DMS 273 (cell line): ENCODE measurements around the gene HEMGN.

Experiments
- DNase-seq: peaks from one replicate; lab custom pipeline; 2025; ENCODE audit not compliant: unreplicated experiment; lab: John Stamatoyannopoulos, UW

Gene HEMGN

DNA sequence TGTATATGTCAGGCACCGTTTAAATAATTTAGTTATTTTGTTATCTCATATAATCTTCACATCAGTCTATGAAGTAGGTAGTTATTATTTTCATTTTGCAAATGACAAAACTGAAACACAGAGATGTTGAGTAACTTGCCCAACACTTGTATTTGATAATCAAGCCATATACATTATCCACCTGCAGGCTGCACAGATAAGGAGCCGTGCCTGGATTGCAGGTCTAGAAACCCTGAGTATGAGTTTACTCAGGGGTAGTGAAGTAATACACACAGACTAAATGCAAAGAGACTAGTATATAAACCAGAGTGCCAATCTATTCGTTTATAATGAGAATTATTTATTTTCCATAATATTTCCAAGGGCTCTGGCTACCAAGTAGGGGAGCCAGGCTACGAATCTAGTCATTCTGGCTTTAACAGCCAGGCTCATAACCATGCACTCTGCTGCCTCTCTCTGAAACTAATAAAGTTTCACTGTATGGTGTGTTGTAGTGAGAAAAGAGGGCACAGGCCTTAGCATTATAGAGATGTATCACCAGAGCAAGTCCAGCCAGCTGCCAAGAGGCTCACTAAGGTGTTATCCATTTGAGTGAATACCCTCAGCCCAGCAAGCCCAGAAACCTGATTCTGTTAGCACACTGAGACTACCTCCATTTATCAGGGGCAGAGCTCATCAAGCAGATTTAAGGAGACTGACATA, 4.5 kb downstream of the HEMGN start:
- no peak for DNase-seq

GRCh38 chr9:97930972-97931371, 7.0 kb downstream of the HEMGN start:
- DNase-seq, result no peak

GRCh38 chr9:97928986-97929604, 8.9 kb downstream of the HEMGN start:
- no peak for DNase-seq

DNA sequence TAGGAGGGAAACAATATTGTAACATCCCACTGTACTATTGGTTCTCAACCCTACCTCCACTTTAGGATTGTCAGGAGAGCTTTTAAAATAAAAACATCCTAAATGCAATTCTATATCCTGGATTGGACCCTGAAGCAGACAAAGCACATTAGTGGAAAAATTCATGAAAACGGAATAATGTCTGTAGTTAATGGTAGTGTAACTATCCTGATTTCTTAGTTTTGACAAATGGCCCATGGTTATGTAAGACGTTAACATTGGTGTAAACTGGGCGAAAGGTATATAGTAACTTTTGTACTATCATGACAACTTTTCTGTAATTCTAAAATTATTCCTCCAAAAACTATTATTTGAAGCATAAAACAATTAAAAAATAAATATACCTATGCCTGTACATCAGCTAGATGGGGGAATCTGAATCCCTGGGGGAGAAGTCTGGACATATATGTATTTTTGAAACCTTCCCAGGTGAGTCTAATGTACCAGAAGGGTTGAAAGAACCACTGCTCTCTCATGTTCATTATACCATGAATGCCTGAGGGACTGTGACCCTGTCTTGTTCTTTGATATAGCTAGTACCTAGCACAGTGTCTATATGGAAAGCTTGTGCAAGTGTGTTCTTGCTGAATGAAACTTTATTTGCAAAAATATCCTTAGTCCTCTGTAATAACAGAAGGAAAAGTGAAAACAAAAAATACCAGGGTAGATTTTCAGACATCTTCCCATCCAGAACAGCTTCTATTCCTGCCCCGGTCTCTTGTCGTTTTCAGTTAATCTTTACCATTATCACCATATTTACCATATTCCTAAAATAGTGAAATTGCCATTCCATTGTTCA, 12.3 kb downstream of the HEMGN start:
- DNase-seq, result no peak

DNA sequence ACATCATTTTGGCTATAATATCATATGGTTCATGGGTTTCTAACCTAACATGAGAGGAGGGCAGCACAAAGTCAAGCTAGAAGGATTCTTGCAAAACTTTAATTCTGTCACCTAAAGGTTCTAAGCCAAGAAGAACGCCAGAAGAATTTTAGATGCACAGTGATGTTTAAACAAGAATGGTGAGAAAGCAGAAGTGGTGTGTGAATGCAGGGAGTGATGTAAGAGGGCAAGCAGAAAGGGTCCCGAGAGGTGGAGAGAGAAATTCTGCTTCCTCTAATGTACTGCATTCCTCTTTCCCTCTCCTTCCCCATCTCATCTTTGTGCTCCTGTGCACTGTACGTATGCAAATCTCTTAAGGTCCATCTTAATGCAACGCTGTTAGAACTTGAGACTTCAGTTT, 13.6 kb downstream of the HEMGN start:
- no peak for DNase-seq

- peak; percentile 87 for DNase-seq
These were observed 14.4 kb downstream of the HEMGN start for GRCh38 chr9:97923529-97924108.

DNA sequence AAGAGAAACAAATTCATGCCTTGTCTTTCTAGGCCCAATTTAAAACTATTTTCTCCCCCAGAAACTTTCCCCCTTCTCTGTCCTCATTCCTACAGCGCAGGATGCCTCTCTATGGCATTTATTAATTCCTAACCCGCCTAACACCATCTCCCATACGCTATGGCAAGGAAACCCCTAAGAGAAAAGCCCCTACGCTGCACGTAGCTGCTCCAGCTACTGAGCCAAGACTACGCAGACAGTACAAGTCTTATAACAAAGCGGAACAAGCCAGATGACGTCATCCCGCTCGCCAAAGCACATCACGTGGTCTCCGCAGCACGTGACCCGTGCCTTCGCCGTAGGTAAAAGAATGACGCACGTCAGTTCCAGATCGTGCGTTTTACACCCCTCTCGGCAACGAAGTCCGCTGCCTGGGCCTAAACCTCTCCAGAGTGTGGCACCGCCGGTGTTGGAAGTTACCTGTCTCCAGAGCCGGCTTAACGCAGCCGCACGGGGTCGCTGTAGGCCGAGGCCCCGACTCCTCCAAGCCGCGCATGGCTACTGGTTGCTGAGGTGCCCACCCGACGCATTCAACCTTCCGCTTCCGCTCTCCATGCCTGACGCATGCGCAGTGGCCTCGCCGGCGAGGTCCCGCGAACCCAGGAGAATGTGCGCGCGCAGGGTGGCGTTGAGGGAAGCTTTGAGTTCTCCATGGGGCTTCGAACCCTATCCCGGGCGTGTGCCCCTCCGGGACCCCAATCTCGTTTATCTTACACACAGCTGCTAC, 15.8 kb downstream of the HEMGN start, which contains the start of gene TRMO:
TRMO (minus strand) TSS at position 542 of the 766 bp plus-strand sequence; CDS start at position 535, 7 bp downstream.
- peak; percentile 99 for DNase-seq

DNA sequence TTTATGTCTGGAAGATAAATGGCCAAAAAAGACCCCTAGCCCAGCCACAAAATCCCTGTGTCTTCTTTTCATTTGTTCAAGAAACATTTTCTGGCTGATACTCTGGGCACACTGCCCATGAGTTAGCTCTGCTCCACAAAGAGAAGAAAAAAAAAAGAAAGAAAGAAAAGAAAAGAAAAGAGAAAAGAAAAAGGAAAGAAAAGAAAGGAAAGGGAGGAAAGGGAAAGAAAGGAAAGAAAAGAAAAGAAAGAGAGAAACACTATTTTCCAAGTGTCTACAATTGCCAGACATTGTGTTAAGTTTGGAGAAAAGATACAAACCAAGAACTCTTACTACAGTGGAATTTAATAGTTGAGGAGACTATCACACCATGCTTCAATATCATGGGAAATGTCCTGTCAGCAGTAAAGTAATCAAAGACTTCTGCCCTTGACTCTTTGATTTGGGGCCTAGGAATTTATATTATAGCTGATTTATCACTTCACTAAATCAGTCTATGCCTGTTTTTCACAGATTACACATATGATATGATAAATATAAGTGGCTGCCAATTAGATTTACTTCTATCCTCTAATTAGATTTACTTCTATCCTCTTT, 18.7 kb downstream of the HEMGN start:
- DNase-seq, result no peak

DNA sequence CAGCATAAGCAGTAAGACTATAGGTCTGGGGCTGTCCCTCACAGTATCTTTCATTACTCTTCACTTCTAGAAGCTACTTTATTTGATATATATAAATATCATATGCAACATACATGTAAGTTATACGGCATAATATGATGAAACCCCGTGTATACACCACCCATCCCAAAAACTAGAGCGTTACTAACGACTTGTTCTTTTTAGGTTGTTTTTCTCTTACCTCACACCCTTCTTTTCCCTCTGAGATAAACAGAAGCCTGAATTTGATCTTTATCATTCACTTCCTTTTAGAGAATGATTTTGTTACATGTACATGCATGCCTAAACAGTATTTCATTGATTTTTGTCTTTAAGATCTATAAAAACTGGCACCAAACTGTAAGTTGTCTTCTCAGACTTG, 19.4 kb downstream of the HEMGN start:
- DNase-seq, result no peak

DNA sequence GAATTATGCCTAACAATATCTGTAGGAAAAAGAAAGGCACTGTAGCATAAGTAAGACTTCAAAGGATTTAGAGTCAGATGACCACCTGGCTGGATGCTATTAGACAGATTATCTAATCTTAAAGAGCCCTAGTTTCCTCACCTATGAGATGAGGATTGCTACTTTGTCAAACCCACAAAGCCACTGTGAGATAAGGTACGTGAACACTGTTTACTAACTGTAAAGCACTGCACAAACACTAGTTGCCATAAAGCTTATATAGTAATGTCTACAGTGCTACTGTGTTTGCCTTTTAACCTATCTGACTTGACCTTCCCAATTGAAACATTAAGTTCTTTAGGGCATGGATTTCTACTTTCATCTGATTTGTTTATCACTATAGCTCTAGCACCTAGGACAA, 26.0 kb downstream of the HEMGN start:
- no peak for DNase-seq

DNA sequence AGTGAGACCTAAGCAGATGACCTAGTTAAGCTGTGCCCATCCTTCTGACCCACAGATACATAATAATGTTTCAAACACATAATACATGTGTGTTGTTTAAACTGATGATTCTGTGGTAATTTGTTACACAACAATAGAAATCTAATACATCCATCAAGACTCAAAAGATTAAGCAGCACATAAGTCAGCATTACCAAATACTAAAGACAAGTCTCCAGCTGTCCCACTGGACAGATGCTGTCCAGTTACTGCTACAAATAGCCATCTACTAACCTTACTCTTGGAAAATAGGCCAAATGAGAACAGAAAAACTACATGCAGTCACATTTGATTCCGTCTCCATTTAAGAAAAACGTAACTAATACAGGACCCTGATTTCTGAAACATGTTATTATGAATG, 26.4 kb downstream of the HEMGN start:
- DNase-seq, result no peak

DNA sequence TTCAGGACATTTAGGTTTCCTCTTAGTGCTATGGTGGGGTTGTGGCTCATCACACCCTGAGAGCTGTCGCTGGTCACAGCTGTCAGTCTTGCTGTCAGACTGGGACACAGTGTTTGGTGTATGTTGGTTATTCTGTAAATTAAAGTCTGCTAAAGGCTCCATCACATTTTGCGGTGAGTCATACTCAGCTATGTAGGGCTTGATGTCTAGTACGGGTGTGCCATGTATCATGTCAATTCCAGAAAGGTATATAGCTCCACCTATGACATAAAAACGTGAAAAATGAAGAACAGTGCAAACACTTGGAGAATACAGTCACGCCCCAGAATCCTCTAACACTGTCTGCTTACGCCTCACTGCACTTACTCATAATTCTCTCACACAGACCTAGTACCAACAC, 27.6 kb downstream of the HEMGN start:
- DNase-seq, result no peak

DNA sequence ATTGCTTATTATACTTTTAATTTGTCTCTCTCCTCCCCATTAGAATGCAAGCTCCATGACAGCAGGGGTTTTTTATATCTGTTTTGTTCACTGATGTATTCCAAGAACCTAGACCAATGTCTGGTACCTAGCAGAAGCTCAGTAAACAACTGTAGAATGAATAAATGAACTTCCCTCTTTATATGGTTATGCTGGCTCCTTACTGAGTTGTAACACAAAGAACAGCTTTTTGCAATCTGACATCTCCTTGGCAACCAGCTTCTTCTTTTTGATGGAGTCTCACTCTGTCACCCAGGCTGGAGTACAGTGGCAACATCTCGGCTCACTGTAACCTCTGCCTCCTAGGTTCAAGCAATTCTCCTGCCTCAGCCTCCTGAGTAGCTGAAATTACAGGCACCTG, 29.3 kb downstream of the HEMGN start:
- no peak for DNase-seq

DNA sequence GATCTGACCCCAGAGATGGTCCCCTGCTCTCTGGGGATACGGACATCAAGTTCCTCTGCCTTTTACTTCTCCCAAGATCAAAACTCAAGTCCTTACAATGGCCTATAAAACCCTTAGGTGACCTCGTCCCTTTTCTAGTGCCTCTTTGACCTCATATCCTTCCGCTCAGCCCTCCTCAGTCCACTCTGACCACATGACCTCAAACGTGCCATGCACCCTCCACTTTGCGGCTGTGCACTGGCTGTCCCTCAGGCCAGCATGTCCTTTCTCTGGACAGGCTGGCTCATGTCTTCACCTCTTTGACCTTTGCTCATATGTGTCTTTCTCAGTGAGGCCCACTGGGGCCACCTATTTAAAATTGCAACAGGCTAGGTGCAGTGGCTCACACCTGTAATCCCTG, 30.3 kb downstream of the HEMGN start:
- DNase-seq, result no peak

- no peak for DNase-seq
These were observed 30.9 kb downstream of the HEMGN start for GRCh38 chr9:97907046-97907445.

- DNase-seq, result no peak
These were observed 31.6 kb downstream of the HEMGN start for GRCh38 chr9:97906236-97906831.

DNA sequence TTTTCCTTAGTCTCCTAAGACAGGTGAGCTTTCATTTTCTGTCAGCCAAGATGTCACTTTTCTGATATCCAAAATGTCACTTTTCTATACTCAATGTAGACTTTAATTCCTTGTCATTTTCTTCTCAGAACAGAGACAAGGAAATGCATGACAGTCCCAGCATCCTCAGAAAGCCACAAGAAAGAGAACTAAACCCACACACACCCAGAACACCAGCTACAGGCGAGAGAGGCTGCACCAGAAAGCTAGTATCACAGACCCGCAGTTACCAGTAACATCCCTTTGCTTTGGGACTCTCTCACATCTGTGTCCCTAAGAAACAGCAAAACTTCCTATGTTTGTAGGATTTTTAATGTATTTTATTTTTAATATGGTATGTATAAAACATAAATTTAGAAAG, 32.7 kb downstream of the HEMGN start:
- no peak for DNase-seq

DNA sequence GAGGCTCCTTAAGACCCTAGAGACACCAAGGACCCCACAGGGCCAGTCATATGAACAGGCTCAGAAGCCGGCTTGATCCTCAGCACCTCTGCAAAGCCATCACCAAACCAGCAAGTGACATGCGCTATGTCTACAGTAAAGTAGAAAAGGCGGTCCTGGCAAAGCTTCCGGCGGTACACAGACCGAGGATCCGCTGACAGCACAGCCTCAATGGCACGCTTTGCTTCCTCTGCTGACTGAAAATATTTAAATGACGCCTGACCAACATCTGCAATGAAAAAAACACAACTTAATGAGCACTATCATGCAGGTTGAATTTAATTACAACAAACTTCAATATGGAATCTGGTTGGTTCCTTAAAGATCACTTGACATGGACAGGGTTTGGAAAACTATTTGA, 33.2 kb downstream of the HEMGN start:
- DNase-seq, result no peak

DNA sequence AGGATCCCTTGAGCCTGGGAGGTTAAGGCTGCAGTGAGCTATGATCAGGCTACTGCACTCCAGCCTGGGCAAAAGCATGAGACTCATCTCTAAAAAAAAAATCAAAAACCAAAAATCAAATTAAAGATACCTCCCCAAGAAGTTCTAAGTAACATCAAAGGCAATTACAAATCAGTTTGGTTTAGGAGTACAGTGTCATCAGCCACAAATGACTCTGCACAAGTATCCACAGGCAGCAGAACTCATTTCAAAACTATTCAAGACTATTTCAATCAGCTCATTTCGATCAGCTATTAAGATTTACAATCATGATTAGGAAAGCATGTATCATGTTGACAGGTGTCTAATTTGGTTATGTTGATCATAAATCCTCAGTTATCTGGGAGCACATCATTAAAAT, 34.8 kb downstream of the HEMGN start:
- DNase-seq, result no peak
